NCI-H146 treated with DMSO at 0.1 percent for 48 hours (cell line): Measurements from ENCODE around the gene MORC4.
"Not testable (repeated sequence)": the region's sequence is repeated elsewhere in the genome, so short reads cannot be mapped to it uniquely, and the experiment has no call there.

Experiments
- DNase-seq: peaks from one replicate; lab custom pipeline; 2025; ENCODE audit not compliant: unreplicated experiment; lab: John Stamatoyannopoulos, UW

MORC4 gene

DNA sequence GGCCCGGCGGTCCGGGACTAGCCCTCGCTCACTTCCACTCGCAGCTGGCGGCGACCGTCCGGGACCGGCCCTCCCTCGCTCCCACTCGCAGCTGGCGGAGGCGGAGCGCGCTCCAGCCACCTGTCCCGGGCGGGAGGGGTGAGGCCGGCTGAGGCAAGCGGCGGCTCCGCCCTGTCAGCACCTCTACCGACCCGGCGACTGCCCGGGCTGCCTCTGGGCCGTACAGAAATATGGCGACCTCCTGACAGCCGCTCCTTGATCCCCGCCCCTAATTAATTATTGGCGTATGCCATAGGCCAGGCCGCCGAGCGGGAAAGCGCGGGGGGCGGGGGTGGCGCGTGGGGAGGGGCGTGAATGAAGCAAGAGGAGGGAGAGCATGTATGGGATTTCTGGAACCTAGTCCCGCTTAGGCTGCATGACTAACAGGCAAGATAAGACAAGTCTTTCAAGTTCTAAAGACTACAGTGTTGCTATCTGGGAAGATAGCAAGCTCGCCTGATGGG is at the start of gene MORC4:
Gene MORC4 (minus strand): TSS at position 200 of the 503 bp plus-strand sequence. CDS start 243 bp downstream, outside the sequence.
- peak; percentile 72 for DNase-seq

DNA sequence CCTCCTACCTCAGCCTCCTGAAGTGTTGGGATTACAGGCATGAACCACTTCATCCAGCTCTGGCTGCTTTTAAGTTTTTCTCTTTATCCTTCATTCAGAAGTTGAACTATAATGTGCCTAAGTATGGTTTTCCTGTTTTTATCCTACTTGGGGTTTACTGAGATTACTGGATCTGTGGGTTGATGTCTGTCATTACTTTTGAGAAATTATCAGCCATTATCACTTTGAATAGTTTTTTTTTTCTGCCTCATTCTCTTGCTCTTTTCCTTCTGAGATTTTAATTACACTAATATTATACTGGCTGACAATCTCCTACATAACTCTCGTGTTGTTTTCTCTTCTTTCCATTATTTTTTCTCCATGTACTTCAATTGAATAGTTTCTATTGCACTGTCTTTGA is 47.6 kb upstream of the MORC4 start:
- DNase-seq: no peak

DNA sequence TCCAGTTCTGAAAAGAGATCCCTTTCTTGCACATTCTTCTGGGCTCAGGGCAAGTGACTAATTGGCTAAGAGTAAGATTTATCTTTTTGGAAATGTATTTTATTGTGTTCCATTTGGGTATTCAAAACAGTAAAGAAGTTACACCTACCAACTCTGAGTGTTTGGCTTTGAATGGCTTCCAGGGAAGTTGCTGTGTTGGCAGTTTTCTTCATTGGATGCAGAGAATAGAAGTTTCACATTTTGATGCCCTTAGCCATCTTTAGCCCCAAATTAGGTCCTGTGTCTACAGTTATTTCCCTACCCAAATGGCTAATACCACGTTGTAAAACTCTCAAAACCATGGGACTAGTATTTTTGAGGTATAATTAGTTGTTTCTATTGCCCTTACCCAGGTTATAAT is 29.7 kb upstream of the MORC4 start:
- no peak for DNase-seq

DNA sequence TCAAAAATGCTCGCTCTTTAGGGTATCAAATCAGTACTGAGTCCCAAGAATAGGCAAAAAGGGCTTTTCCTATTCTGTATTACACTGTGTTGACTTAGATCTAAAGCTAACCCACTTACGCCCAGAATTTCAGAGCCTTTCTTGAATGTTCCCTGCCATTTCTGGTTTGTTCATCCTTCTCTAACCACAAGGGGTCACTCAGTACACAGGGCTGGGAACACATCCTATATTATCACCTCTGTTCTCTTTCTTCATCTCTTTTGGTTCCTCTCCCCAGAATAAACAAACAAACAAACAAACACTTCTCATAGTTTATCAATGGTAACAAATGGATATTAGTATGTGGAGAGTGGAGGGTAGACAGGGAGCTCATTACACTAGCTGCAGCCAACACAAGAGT is 25.5 kb upstream of the MORC4 start:
- DNase-seq: peak; percentile 0

DNA sequence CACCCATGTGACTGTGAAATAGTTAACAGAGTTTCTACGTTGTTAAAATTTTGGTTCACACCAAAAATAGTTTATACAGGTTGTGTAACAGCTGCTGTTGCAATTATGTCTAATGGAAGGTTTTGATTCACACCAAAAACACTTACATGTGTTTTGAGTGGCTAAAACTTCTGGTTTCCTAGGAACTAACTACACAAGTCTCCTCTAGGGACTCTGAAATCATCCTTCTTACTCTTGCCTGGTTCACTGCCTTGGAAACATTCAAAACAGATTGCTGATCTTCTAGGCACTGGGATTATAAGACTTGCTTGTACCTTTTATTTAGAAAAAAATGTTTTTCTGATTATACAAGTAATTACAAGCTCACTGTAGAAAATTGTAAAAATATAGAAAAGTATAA is 14.9 kb upstream of the MORC4 start:
- DNase-seq: no peak

DNA sequence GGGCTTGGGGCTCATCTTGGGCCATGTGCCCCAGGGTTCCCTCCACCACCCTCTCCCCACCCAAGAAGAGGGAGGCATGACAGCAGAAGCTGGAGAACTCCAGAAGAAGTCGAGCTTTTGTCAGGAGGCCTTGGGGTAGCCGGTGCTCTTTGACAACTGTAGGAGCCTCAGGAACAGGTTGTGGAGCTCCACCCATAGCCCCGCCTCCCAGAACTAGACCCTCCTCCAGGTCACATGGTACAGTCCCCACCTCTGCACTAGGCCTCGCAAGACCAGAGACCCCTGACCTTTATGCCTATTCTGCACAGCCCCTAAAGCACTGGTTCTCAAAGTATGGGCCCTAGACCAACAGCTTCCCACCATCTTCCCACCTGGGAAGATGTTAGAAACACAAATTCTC is 8.0 kb upstream of the MORC4 start:
- no peak for DNase-seq

DNA sequence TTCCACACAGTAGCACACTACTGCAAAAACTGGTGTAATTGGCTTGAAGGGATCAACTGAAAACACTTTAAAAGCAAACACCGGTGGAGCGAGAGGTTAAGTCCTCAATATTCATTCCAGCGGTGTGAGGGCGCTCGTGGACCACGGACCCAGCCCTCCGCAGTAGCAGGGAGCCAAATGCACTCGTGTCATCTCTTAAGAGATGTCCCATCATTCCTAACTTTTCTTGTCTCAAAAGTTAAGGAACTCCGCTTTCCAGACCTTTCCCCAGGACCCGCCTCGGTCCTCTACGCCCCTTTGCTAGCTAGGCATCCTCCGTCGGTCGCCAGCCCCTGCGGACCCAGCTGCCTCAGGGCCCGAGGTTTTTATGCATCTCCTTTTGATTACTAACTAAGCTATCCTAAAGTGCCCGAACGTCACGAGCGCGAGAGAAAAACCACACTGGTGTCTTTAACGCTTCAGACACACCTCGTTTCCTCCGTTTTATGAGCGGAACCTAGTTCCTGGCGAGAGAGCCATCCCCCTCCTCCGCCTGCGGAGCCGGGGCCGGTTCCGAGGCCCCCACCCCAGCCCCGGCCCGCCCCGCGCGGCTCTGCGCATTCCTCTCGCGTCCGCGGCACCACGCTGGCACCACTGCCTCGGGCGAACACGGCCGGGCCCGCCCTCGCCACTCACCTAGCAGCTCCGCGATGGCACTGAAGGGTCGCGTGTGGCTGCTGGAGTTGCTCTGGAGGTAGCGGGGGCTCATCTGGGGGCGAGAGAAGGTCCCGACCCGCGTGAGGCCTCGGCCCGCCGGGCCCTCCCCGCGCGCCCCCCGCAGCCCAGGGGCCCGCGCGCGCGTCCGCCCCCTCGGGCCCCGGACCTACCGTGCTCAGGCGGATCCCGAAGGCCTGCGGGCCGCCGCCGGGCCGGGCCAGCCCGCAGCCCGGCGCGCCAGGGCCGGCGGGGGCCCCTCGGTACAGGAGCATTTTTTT is 723 bp downstream of the MORC4 start:
- peak; percentile 1 for DNase-seq

DNA sequence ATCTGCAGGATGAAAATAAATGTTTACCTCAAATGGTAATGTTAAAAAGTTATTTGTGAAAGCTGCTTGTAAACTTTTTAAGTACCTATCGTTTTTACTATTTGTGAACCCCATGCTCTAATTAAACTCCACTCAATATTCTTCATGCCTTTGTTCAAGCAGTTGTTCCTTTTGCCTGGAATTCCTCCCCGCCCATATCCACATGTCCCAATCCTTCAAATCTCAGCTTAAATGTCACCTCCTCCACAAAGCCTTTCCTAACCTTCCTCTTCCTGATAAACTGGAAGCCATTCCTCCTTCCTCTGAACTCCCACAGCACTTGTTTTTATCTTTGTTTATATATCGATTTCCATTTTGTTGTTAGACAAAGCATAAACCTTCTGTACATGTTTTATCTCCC is 2.4 kb downstream of the MORC4 start:
- no peak for DNase-seq

DNA sequence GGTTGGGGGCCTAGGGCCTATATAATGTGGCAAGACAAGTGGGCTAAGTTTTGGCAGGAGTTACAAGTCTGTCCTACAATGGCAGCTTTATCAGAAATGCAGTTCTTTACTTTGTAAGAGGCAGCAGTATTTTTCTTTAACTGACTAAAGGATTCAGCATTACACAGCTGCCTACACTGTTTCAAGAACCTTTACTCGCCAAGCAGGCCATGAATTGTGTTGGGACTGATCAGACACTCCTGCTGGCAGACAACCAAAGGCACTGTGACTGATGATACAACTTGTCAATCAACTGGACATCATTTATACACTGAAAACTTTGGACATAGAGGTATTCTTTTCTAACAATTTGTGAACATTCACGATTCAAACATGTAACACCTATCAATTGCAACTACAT is 4.3 kb downstream of the MORC4 start:
- DNase-seq: no peak

DNA sequence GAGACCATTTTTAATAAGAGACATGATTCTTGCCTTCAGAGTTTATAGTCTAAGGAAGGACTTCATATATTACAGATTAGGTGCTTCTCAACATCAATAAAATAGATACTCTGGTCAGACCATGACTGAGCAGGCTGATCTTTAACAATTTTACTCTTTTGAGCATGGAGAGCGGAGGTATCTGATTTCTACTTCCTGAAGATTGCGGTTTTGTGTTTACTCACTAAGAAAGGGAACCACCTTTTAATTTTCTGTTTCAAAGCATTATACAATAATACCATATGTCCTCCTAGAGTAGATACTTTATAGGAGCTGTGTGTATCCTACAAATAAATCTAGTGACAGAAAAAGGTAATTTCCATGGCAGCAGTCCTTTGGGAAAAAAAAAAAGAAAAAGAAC is 12.5 kb downstream of the MORC4 start:
- DNase-seq: no peak

DNA sequence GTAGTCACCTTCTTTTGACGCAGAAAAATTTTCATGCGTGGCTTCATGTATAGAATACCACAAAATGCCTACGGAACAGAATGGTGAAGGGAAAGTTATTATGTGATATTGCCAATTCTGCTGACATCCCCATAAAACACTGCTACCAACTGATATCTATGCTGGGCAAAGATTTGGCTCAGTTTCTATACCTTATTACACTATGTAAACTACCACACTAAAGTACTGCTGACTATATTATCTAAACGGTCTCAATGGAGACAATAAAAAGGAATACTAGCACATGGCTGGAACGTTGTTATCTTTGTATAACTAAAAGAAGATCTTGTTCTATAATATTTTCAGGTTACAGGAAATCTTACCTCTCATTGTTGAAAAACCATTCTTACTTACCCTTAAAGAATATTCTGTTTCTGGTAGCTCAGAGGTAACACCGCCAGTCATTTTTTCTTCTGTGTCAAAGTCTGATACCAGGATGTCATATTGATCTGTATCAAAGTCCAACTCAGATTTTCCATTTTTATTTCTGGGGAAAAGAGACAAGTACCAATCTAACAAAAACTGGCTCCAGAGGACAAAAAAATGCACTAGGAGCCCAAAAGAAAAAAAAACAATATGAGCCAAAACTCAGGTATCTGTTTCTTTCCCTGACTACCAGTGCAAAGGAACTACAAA is 18.9 kb downstream of the MORC4 start:
- DNase-seq: no peak

DNA sequence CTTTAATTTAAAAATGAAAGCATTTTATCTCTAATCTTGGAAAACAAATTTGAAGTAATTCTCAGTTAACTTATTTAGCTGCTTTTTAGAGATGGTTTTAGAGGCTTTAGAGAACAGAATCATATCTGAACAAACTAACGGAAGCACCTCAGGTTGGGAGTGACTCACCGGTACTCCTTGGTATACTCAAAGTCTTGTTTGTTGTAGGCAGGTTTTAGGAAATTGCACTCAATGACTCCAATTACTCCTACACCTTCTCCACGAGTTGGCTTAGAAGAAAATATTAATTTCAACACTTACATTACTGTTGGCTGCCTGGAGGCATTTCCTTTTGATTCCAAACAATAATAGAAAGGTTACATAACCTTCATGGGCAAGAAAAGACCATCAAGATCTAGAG is 23.6 kb downstream of the MORC4 start:
- no peak for DNase-seq

DNA sequence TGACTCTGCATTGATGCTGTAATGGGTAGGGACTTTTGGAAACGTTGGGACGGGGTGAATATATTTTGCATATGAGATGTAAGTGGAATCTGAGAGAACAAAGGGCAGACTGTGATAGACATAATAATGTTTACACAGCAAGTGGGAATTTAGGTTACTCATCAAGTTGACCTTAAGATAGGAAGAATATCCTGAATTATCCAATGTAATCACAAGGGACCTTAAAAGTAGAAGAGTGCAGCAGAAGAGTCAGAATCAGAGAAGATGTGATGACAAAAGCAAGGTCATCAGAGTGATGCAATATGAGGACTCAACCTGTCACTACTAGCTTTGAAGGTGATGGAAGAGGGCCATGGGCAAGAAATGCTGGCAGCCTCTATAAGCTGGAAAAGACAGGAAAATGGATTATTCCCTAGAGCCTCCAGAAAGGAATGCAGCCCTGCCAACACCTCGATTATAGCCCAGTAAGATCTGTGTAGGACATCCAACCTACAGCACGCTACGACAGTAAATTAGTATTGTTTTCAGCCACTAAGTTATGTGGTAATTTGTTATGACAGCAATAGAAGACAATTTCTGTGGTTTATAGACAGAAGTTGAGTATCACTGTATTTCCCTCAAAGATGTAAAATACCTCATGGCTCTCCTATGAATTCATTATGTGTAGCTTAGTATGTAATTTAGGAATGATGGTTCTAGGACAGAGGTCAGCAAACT is 26.4 kb downstream of the MORC4 start:
- DNase-seq: no peak

DNA sequence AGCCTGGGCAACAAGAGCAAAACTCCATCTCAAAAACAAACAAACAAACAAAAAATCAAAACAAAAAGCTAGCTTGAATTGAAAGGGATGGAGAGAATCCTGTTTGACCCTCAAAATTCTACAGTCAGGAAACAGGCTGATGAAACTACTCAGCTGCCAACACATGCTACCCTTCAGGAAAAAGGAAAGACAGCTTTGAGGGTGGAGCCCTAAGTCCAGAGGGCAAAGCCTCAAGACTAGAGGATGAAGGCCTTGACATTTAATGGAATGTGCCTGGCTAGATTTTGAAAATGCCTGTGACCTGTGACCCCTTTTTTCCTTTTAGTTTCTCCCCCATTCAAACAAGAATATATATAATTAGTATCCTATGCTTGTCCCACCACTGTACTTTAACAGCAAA is 27.1 kb downstream of the MORC4 start:
- DNase-seq: no peak

DNA sequence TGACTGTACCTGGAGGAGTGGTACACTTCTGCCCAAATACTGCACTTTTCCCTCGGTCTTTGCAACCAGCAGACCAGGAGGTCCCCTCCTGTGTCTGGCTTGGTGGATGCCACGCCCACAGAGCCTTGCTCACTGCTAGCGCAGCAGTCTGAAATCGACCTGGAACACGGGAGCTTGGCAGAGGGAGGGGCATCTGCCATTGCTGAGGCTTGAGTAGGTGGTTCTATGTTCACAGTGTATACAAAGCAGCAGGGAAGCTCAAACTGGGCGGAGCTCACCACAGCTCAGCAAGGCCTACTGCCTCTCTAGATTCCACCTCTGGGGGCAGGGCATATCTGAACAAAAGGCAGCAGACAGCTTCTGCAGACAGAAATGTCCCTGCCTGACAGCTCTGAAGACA is 33.5 kb downstream of the MORC4 start:
- DNase-seq: not testable (repeated sequence)

DNA sequence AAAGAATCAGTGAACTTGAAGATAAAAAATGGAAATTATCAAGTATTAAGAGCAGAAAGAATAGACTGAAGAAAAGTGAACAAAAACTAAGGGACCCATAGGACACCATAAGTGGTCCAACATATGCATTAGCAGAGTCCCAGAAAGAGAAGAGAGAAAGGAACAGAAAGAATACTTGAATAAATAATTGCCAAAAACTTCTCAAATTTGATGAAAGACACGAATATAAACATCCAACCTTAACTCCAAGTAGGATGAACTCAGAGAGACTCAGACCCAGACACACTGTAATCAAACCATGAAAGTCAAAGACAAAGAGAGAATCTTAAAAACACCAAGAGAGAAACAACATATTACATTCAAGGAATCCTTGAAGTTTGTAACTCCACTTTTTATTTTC is 35.7 kb downstream of the MORC4 start:
- no peak for DNase-seq

DNA sequence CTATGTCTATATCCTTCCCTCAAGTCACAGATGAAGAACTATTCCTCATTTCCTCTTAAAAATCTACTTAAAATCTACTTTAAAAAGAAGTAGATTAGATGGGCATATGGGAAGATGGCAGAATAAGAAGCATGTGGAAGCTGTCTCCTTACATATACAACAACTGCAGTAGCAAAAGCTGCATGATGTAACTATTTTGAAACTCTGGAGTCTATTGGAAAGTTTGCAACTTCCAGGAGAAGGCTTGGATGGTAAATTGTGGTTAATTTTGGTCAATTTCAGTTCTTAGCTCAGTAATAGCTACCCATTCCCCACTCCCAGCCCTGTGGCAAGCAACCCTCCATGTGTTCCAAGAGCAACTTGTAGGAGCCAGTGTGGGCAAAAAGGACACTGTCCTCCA is 36.9 kb downstream of the MORC4 start:
- no peak for DNase-seq

DNA sequence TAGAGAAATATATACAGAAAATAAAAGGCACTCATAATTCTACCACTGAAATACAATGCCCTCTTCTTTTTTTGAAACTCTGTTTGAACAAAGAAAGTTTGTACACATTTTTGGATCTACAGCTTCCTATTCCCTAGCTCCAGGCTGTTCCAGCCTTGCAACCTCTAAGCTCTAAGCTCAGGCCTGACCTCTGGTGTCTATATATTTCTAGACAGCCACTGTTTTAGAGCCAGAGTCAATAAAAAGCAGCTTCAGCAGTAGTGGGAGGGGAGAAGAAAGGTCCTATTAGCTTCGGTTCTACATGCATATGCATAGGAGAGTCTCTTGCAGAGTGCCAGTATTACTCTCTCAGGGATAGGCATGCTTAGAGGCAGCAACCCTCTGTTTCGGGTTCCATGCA is 40.1 kb downstream of the MORC4 start:
- DNase-seq: no peak

DNA sequence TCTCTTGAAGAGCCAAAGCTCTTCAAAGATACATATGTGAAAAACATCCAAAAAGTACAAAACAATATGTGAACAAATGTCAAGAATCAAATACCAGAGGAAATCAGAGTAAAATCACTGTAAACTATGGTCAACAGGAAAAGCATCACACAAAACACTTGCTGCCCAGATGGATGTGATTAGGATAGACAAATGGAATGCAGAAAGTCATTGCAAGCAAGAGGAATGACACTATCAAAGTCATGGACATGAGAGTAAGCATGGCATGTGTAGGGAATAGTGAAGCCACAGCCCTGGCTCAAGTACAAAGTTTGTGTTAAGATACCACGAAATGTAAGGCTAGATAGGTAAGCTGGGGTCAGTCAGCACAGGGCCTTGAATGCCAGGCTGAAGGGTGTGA is 42.2 kb downstream of the MORC4 start:
- DNase-seq: no peak

DNA sequence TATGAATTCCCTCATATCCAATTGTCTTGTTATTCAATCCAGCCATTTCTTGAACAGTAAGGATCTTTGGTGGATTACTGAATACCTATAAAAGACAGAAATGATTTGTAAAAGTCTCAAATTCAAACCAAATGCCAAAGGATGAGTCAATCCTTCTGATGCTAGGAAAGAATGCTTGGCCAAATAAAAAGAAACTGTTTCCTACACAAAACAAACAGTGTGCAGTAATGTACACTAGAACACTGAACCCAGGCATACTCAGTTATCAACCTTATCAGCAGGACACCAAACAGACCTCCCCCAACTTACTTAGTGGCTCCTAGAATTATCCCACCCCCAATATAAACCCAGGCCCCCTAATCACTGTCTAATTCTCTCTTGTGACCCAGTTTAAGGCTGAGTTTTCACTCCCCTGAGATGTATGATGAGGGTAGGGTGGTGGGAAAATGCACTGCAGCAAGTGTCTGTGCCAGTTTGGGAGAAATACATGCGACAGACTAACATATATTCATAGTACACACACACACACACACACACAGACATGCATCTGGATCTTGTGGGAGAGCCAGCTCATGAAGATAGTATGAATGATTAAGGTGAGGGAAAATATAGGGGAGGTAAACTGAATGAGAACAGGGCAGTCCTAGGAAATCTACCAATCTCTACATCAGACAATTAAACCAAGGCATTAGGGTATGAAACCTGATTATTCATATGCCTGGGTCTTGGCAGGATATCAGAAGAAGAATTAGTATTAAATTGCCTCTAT is 44.8 kb downstream of the MORC4 start:
- DNase-seq: no peak

DNA sequence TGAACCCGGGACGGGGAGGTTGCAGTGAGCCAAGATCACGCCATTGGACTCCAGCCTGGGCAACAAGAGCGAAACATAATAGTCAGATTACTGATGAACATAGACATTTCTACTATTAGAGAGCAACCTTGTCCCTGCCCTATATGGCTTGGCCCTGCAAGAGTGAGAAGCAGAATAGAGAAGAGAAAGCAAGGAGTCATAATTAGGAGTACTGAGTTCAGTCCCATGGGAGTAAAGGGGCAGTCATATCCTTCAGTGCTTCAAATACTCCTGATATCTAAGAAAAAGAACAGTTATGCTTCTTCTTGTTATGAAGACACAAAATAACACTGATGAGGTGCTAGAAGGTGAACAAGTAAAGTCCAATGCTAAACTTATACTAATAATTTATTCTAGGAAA is 46.0 kb downstream of the MORC4 start:
- DNase-seq: no peak
